HG03442 (cell line): Measurements from ENCODE around the gene PTPN2.

Source experiments
- ATAC-seq: cut with Tn5 transposase; IDR thresholded peaks from one replicate; pipeline ENCODE4 v1.9.1; 2021; ENCODE audit warnings: mild to moderate bottlenecking, moderate library complexity; ENCODE audit not compliant: unreplicated experiment

PTPN2 gene

DNA sequence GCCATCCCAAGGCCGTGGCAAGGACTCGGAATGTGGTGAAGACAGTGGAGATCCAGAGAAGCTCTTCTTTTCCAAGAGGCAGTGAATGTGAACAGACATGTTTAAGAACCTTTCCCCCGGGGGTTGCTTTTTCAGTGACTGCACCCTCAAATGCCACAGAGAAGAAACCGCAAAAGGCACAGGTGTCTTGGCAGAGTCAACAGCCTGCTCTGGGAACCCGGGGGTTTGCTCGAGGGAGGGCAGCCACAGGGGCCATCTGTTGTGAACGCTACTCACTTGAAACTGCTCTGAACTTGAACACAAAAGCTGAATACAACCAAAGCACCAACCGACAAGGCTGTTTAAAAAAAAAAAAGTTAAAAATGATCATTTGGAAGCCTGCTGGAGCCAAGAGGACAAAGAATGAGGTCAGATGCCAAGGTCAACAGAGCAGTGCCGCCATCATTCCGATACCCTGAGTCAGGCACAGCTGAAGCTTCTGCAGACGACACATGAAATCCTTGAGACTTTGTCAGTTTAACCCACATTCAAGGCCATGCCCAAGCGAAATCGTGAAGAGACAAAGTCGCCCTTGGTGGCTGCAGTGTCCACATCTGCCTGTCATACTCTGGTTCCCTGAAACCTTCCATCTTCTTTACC, 133.8 kb downstream of the PTPN2 start:
- ATAC-seq, result no peak

DNA sequence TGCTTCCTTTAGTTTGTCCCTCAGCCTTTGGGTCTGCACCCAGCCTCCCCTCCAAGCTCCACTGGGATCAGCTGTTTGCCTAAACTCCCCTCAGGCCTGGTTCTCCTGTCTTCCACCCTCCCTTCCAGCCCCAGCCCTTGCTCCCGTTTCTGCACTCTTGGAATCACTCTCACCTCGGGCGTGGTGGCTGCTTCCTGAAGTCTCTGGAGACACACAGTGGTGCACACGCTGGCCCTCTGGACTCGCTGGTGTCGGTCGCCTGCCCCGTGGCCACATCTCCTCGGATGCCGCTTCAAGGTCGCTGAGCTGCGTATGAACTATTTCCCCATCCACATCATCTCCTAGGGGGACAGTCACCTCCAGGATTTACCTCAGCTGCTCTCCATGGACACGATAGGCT, 134.9 kb downstream of the PTPN2 start:
- no peak for ATAC-seq

DNA sequence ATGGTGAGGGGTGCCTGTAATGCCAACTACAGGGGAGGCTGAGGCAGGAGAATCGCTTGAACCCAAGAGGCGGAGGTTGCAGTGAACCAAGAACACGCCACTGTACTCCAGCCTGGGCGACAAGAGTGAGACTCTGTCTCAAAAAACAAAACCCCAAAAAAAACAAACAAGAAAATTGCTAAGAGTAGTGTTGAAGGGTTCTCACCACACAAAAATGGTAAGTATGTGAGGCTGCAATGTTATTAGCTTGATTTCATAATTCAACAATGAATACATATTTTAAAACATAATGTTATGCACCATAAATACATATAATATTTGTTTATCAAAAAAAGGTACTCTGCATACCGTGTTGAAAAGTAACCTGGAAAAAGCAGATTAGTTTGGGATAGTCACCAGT, 135.4 kb downstream of the PTPN2 start:
- no peak for ATAC-seq

DNA sequence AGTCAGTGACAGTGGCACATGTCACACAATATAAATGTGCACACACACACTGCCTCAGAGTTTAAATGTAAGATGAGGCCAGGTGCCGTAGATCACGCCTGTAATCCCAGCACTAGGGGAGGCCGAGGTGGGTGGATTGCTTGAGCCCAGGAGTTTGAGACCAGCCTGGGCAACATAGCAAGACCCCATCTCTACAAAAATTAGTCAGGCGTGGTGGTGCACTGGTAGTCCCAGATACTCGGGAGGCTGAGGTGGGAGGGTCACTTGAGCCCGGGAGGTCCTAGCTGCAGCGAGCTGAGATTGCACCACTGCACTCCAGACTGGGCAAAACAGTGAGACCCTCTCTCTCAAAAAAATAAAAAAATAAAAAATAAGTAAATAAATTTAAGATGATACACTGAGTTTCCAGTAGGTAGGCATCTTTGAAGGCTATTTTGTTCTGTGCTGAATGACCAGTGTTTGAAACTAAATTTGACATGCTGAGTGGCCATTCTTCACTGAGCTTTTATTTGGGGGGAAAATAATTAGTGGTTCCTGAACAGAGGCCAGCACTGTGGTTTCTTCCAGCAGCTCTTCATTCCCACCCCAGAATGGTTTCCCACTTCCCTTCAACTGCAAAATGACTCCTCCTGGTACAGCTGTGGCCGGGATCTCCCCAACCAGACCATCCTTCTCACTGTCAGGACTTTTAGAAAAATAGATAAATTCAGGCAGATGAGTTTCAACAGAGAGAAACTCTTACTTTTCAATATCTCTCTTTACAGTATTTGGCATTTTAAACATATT, 136.3 kb downstream of the PTPN2 start:
- no peak for ATAC-seq

DNA sequence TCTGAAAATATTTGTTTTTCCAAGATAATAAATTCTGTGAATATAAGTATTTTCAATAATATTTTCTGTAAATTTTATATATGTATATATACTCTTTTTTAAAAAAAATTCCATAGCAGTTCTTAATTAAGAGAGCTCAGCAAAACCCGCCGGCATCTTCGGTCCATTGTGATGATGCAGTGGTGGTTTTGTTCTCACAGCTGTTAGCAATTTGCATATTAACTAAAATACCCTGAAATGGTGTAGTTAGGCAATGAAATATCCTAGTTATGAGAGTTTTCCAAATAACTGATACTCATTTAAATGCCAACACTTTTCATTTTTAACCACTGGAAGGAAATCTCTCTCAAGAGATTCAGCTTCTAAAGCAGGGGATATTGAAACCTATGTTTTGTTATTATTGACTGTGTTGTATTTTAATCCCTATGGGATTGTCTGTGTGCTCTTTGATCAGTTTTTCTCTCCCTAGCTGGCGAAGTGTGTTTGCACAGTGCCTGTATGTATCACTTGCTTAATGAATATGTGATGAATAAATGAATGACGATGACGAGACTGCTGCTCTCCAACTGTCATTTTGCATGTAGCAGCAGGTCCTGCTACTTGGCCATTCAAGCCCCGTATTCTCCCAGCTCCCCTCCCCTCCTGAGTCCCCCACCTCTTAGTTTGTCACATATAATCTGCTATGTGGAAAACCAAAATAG, 138.8 kb downstream of the PTPN2 start:
- no peak for ATAC-seq

GRCh38 chr18:12744103-12744502, 139.9 kb downstream of the PTPN2 start:
- ATAC-seq, result no peak

DNA sequence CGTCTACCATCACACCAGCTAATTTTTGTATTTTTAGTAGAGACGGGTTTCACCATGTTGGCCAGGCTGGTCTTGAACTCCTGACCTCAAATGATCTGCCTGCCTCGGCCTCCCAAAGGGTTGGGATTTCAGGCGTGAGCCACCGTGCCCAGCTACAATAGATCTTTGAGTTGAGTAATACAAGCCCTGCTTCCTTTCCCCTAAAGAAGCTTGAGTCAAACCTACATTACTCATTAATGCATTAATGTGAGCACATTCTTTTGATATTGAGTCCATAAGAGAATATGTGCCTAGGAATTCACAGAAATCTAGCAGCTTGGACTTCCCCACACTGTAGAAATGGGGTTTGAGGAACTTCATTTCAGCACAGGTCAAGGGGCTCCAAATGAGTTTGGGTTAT, 141.6 kb downstream of the PTPN2 start:
- ATAC-seq, result no peak
